ENCODE measurements around the gene NKAIN2.

Gene NKAIN2

GRCh38 chr6:123830120-123830519 lies 26.5 kb downstream of the NKAIN2 start:
- Histone ChIP-seq H3K4me2 (no peak overlapping the region), H3K4me3 (no peak overlapping the region), H3K27me3 (no peaks in the 10 kb centered on the region), H3K9me3 (no peaks in the 10 kb centered on the region), H4K20me1 (no peaks in the 10 kb centered on the region), H3K4me1 (no peaks in the 10 kb centered on the region), H3K36me3 (no peaks in the 10 kb centered on the region), H3K9ac (no peak overlapping the region), H3K27ac (no peak overlapping the region)
- no peak for TF ChIP-seq Cebpa-rat (IDR thresholded peaks at IDR 0.05)

GRCh38 chr6:123838505-123839234 lies 35.0 kb downstream of the NKAIN2 start:
- Histone ChIP-seq H3K4me3 (no peak overlapping the region), H4K20me1 (no peaks in the 10 kb centered on the region), H3K4me2 (no peak overlapping the region), H3K9ac (no peak overlapping the region), H3K9me3 (no peaks in the 10 kb centered on the region), H3K36me3 (no peaks in the 10 kb centered on the region), H3K27ac (no peak overlapping the region), H3K27me3 (no peaks in the 10 kb centered on the region), H3K4me1 (no peaks in the 10 kb centered on the region)
- TF ChIP-seq Cebpa-rat (IDR thresholded peaks at IDR 0.05): no peak

GRCh38 chr6:123841067-123841896 lies 37.6 kb downstream of the NKAIN2 start:
- Histone ChIP-seq H3K27me3 (no peaks in the 10 kb centered on the region), H3K36me3 (no peaks in the 10 kb centered on the region), H3K4me3 (no peak overlapping the region), H4K20me1 (no peaks in the 10 kb centered on the region), H3K4me1 (no peaks in the 10 kb centered on the region), H3K9me3 (no peaks in the 10 kb centered on the region), H3K27ac (no peak overlapping the region), H3K9ac (no peak overlapping the region), H3K4me2 (no peak overlapping the region)
- TF ChIP-seq Cebpa-rat (IDR thresholded peaks at IDR 0.05): no peak

- no peak overlapping the region for H3K27ac ChIP-seq
- no peaks in the 10 kb centered on the region for H3K27me3 ChIP-seq
- no peak for TF ChIP-seq Cebpa-rat (IDR thresholded peaks at IDR 0.05)
Measured at GRCh38 chr6:123844011-123844410, 40.3 kb downstream of the NKAIN2 start.

DNA sequence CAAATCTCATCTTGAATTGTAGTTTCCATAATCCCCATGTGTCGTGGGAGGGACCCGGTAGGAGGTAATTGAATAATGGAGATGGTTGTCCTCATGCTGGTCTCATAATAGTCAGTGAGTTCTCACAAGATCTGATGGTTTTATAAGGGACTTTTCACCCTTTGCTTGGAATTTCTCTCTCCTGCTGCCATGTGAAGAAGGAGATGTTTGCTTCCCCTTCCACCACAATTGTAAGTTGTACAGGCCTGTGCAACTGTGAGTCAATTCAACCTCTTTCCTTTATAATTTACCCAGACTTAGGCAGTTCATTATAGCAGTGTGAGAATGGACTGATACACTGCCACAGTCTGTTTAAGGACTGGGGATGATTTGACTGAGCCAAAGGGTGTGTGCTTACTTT lies 44.7 kb downstream of the NKAIN2 start:
- Histone ChIP-seq H3K27ac (no peak overlapping the region), H3K4me1 (no peaks in the 10 kb centered on the region), H3K4me2 (no peak overlapping the region), H3K9me3 (no peaks in the 10 kb centered on the region), H3K9ac (no peak overlapping the region), H3K27me3 (no peaks in the 10 kb centered on the region), H3K4me3 (no peak overlapping the region), H3K36me3 (no peaks in the 10 kb centered on the region), H4K20me1 (no peaks in the 10 kb centered on the region)
- TF ChIP-seq Cebpa-rat (IDR thresholded peaks at IDR 0.05): no peak

More at GRCh38 chr6:123844011-123844410, 40.3 kb downstream of the NKAIN2 start:
- no peaks in the 10 kb centered on the region for H3K36me3 ChIP-seq
- H3K4me3 ChIP-seq: no peak overlapping the region
- H3K4me1 ChIP-seq: no peaks in the 10 kb centered on the region
- H4K20me1 ChIP-seq: no peaks in the 10 kb centered on the region
- H3K9ac ChIP-seq: no peak overlapping the region
- no peak overlapping the region for H3K4me2 ChIP-seq
- no peaks in the 10 kb centered on the region for H3K9me3 ChIP-seq

GRCh38 chr6:123849406-123849805 lies 45.7 kb downstream of the NKAIN2 start:
- Histone ChIP-seq H3K27ac (no peak overlapping the region), H3K9ac (no peak overlapping the region), H3K9me3 (no peaks in the 10 kb centered on the region), H3K4me2 (no peak overlapping the region), H4K20me1 (no peaks in the 10 kb centered on the region), H3K27me3 (no peaks in the 10 kb centered on the region), H3K36me3 (no peaks in the 10 kb centered on the region), H3K4me3 (no peak overlapping the region), H3K4me1 (no peaks in the 10 kb centered on the region)
- no peak for TF ChIP-seq Cebpa-rat (IDR thresholded peaks at IDR 0.05)

DNA sequence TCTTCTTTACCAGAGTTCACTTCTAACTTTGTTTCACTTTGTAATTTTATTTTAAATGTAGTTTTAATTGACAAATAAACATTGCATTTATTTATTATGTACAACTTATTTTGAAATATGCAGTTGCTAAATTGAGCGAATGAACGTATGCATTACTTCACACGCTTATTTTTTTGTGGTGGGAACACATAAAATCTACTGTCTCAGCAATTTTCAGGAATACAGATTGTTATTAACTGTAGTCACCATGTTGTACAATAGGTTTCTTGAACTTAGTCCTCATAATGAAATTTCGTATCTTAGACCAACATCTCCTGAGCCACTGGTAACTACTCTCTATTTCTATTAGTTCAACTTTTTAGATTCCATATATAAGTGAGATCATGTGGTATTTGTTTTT lies 46.9 kb downstream of the NKAIN2 start:
- no peaks in the 10 kb centered on the region for H3K27me3 ChIP-seq
- no peaks in the 10 kb centered on the region for H3K9me3 ChIP-seq
- no peak overlapping the region for H3K27ac ChIP-seq
- no peak overlapping the region for H3K4me3 ChIP-seq
- no peak overlapping the region for H3K4me2 ChIP-seq
- H3K4me1 ChIP-seq: no peaks in the 10 kb centered on the region
- no peaks in the 10 kb centered on the region for H3K36me3 ChIP-seq
- no peak for TF ChIP-seq Cebpa-rat (IDR thresholded peaks at IDR 0.05)
- no peak overlapping the region for H3K9ac ChIP-seq
- no peaks in the 10 kb centered on the region for H4K20me1 ChIP-seq

DNA sequence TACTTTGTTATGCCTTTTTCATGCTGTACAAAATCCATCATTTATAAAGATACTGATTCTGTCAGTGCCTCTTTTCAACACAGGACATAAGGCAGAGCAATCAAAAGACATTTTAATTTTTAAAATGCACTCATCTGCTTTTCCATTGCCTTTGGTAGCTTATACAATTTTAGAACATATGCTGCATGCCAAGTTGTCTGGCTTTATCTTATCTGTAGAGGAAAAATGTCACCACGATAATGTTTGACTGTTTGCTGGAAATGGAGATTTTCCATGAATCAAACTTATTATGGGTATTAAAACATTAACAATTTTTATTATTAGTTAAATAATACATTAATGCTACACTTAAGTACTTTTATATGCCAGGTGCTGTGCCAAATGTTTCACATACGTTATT lies 50.5 kb downstream of the NKAIN2 start:
- Histone ChIP-seq H3K4me2 (no peak overlapping the region), H4K20me1 (no peaks in the 10 kb centered on the region), H3K4me3 (no peak overlapping the region), H3K9ac (no peak overlapping the region), H3K36me3 (no peaks in the 10 kb centered on the region), H3K9me3 (no peaks in the 10 kb centered on the region), H3K4me1 (no peaks in the 10 kb centered on the region), H3K27me3 (no peaks in the 10 kb centered on the region), H3K27ac (no peak overlapping the region)
- TF ChIP-seq Cebpa-rat (IDR thresholded peaks at IDR 0.05): no peak

DNA sequence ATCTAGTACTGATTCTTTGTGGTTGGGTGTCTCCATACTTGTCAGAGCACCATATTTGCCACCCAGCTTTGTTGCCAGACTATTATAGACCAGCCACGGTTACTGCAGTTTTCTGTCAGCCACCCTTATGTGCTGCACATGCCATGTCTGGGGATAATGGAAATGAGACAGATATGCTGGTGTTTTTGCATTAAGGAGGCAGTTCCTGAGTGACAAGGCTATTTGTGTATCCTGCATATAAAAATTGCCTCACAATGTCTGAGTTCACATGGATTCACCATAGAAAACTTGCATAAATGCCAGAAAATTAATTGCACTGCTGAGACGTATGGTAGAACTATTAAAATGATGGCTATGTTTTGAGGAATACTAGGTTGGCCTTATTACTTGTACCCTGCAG lies 51.8 kb downstream of the NKAIN2 start:
- H3K27me3 ChIP-seq: no peaks in the 10 kb centered on the region

DNA sequence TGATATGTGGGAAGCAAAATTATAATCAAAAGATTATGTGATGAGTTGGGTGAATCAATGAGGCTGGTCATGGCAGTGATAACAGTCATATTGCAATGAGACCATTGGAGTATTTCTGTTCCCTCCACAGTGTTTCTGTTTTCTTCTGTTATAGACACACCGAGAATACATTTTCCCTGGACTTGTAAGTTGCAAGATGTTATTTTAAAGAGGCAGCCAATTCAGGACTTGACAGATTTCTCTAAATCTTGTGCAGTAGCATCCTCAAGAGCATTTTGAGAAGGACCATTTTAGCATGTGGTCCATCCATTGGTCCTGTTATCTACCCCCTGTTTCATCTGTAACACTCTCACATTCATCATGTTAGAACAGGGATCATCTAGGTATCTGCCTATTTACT lies 55.6 kb downstream of the NKAIN2 start:
- Histone ChIP-seq H3K9me3 (no peaks in the 10 kb centered on the region), H3K36me3 (no peaks in the 10 kb centered on the region), H3K9ac (no peak overlapping the region), H3K27me3 (no peaks in the 10 kb centered on the region), H3K4me3 (no peak overlapping the region), H3K27ac (no peak overlapping the region), H3K4me1 (no peaks in the 10 kb centered on the region), H4K20me1 (no peaks in the 10 kb centered on the region), H3K4me2 (no peak overlapping the region)
- TF ChIP-seq Cebpa-rat (IDR thresholded peaks at IDR 0.05): no peak

More for the DNA sequence above, 51.8 kb downstream of the NKAIN2 start:
- Histone ChIP-seq H3K27ac (no peak overlapping the region), H3K36me3 (no peaks in the 10 kb centered on the region), H3K4me2 (no peak overlapping the region), H3K4me3 (no peak overlapping the region), H3K9me3 (no peaks in the 10 kb centered on the region), H4K20me1 (no peaks in the 10 kb centered on the region), H3K9ac (no peak overlapping the region), H3K4me1 (no peaks in the 10 kb centered on the region)
- TF ChIP-seq Cebpa-rat (IDR thresholded peaks at IDR 0.05): no peak
